ENCODE measurements around the gene KLHDC10.
"Not testable (repeated sequence)": the region's sequence is repeated elsewhere in the genome, so short reads cannot be mapped to it uniquely, and the experiment has no call there.

KLHDC10 gene

GRCh38 chr7:130156140-130156539, 85.8 kb downstream of the KLHDC10 start:
- no peak for DNase-seq (ENCODE audit: low spot score)

- no peak for DNase-seq (ENCODE audit: low spot score)
These were observed 87.4 kb downstream of the KLHDC10 start for GRCh38 chr7:130157700-130158099.

GRCh38 chr7:130160023-130160422, 89.7 kb downstream of the KLHDC10 start:
- DNase-seq (ENCODE audit: low spot score) = no peak

- DNase-seq (ENCODE audit: low spot score) = no peak
These were observed 90.1 kb downstream of the KLHDC10 start for GRCh38 chr7:130160455-130160854.

- no peak for DNase-seq (ENCODE audit: low spot score)
These were observed 91.9 kb downstream of the KLHDC10 start for GRCh38 chr7:130162196-130162595.

GRCh38 chr7:130174237-130174959, 104.1 kb downstream of the KLHDC10 start:
- DNase-seq (ENCODE audit: low spot score) = no peak

- DNase-seq (ENCODE audit: low spot score) = no peak
These were observed 107.9 kb downstream of the KLHDC10 start for GRCh38 chr7:130178251-130178650.

GRCh38 chr7:130179631-130180030, 109.3 kb downstream of the KLHDC10 start:
- DNase-seq (ENCODE audit: low spot score) = no peak

GRCh38 chr7:130180571-130181262, 110.4 kb downstream of the KLHDC10 start:
- no peak for DNase-seq (ENCODE audit: low spot score)

GRCh38 chr7:130181263-130181605, 110.9 kb downstream of the KLHDC10 start:
- no peak for DNase-seq (ENCODE audit: low spot score)

GRCh38 chr7:130182990-130183389, 112.7 kb downstream of the KLHDC10 start:
- no peak for DNase-seq (ENCODE audit: low spot score)

- not testable (repeated sequence) for DNase-seq (ENCODE audit: low spot score)
These were observed 114.0 kb downstream of the KLHDC10 start for GRCh38 chr7:130184349-130184748.
